Bronchial epithelial cell (primary cell): Measurements from ENCODE around the gene JADE2. TPM values are rescaled to one million over a fixed set of nuclear protein-coding genes. Genes with fewer than 3 reads are reported as not detected.

Experiments used
- DNase-seq: peaks from one replicate; pipeline ENCODE4 v3.0.0-alpha.2; 2010; ENCODE audit warnings: low read depth
- FAIRE-seq: peaks from 2 replicates; lab custom pipeline; 2011; peaks lifted over from hg19 to GRCh38; lab: Jason Lieb, UNC
- H3K27me3 ChIP-seq: 2 replicates; pipeline ENCODE4 v1.5.1; 2011; ENCODE audit warnings: low read length; ENCODE audit not compliant: control insufficient read depth, insufficient read depth
- H3K36me3 ChIP-seq: 2 replicates; pipeline ENCODE4 v1.5.1; 2011; ENCODE audit warnings: low read length; ENCODE audit not compliant: control insufficient read depth, insufficient read depth
- H3K4me3 ChIP-seq: 2 replicates; pipeline ENCODE4 v1.5.1; 2011; ENCODE audit warnings: mild to moderate bottlenecking, low read depth, low read length, control low read depth
- total RNA-seq: library from RNA; depleted of rRNA; stranded (reverse); fragments of >200 nt; gene quantifications from 2 replicates; pipeline ENCODE4 v1.2.1, GENCODE V29; 2014
- TF ChIP-seq, protein P1 (sequence below): IDR thresholded peaks from 2 replicates; pipeline ENCODE4 v1.5.1; 2011; ENCODE audit warnings: mild to moderate bottlenecking, moderate library complexity, low read length, control low read depth, inconsistent platforms; ENCODE audit not compliant: insufficient read depth, severe bottlenecking

Gene JADE2
- total RNA-seq, 1 donor from 2014 or later: 17.1 TPM

DNA sequence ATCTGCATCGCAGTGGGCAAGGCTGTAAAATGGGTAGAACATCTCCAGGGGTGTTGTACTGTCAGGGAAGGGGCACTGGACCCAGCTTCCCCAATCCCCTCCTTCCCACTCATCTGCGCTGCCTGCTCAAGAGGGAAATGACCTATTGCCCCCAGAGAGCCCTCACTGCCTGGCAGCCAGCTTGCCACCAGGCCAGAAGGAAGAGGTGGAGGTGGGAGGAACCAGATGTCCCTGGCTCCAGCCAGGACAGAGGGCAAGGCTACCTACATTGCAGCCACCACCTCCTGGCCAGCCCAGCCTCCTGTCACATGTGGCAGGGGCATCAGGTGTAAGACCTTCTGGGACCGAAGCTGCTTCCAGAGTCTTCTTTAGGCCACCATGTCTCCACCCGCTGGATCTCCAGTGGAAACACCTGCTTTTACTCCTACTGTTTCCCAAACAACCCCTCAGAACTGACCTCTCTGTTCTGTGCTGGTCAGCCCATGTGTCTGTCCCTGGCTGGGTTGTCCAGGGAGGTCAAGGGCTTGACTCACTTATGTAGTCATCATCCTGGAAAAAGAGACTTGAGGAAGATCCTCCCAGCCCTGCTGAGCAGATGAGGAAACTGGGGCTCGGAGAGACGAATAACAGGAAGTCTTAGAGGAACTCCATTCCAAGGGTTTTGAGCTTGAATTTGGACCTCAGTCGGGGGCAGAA lies 42.3 kb downstream of the JADE2 start:
- H3K36me3 ChIP-seq: peaks cover 40% of the 10 kb centered on the region
- TF ChIP-seq, protein P1, sequence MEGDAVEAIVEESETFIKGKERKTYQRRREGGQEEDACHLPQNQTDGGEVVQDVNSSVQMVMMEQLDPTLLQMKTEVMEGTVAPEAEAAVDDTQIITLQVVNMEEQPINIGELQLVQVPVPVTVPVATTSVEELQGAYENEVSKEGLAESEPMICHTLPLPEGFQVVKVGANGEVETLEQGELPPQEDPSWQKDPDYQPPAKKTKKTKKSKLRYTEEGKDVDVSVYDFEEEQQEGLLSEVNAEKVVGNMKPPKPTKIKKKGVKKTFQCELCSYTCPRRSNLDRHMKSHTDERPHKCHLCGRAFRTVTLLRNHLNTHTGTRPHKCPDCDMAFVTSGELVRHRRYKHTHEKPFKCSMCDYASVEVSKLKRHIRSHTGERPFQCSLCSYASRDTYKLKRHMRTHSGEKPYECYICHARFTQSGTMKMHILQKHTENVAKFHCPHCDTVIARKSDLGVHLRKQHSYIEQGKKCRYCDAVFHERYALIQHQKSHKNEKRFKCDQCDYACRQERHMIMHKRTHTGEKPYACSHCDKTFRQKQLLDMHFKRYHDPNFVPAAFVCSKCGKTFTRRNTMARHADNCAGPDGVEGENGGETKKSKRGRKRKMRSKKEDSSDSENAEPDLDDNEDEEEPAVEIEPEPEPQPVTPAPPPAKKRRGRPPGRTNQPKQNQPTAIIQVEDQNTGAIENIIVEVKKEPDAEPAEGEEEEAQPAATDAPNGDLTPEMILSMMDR: no peak

DNA sequence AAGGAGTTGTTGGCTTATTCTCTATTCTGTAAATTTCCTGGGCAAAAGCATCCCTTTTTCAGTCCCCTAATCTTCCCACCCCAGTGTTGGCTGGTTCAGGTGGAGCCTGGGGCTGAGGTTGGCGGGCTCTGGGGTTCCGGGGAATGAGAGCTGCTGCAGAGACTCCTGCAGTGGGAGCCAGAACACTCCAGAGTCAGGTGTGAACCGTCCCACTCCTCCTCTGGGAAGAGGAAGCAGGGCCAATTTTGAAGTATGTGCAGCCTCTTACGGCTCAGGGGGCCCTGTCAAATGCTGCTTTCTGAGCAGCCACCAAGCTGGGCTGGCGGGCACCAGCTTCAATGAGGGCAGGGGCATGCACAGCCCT lies 42.8 kb downstream of the JADE2 start:
- no peak for FAIRE-seq

More for the DNA sequence above, 42.3 kb downstream of the JADE2 start:
- Histone ChIP-seq H3K4me3 (no peak overlapping the region), H3K27me3 (no peaks in the 10 kb centered on the region)
- no peak for FAIRE-seq
- DNase-seq: no peak

DNA sequence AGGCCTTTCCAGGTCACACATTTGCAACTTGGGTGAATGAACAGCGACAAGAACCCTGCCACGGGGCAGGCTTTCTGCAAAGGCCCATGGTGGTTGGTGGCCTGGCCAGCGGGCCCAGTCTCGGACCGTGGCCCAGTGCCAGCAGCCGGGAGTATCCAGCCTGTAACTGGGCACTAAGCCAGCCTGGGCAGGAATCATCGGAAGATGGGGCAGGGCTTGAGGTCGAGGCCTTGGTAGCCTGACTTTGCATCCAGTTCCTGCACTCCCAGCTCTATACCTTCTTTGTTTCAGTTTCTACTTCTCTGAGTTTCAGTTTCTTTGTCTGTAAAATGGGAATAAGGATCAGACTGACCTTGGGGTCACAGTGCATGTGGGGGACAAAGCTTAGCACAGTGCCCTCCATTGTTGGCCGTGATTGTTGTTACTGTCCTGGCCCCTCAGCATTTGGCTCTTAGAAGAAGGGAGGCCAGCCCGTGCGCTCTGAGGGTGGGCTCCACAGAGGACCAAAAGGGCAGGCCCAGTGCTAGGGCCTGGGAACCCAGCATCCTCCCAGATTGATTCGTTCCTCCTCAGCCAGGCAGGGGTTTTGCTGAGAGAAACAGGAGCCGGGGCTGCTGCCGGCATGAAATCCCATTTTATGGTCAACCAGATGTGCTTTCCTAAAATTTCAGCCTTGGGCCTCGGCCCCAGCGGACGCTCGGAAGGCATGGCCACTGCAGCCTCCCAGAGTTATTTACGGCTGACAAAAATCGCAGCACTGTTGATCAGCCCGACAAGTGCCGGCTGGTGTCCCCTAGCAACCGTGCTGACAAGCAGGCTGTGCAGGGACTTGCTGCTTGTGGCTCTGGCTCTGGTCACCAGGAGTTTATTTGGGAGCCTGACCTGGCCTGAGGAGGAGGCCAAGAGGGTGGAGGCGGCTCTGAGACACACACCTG lies 43.6 kb downstream of the JADE2 start:
- TF ChIP-seq, protein P1: no peak
- FAIRE-seq (no peak), DNase-seq (no peak)
- Histone ChIP-seq H3K4me3 (no peak overlapping the region), H3K36me3 (peaks cover 47% of the 10 kb centered on the region), H3K27me3 (no peaks in the 10 kb centered on the region)

More for the DNA sequence above, 42.8 kb downstream of the JADE2 start:
- DNase-seq: no peak
- no peak overlapping the region for H3K4me3 ChIP-seq
- H3K36me3 ChIP-seq: peaks cover 45% of the 10 kb centered on the region
- TF ChIP-seq, protein P1: no peak
- H3K27me3 ChIP-seq: no peaks in the 10 kb centered on the region

DNA sequence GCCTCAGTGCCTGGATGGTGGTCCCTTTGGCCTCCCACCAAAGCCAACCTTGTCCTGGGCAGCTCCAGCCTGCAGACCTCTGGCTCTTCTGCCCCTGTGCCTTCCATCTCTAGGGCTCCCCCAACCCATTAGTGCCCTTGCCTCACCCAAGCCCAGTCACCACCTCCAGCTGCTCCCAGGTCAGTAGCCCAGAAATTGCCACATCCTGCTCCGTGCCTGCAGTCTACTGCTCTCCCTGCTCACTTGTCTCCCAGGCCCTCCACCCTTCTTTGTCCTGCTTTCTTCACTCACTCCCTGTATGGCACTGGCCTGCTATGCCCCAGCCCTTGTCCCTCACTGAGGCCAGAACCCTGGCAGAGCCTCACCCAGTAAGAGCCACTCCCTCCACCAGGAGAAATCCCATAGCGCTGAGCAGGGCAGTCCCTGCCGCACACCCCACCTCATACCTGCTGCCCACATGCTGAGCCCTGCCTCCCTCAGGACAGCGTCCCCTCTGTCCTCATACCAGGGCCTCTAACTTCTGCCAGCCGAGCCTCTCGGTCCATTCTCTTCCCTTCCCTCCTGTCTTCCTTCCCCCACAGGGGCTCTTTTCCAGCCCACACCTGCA lies 44.4 kb downstream of the JADE2 start:
- peaks cover 46% of the 10 kb centered on the region for H3K36me3 ChIP-seq
- DNase-seq: no peak
- no peak for FAIRE-seq
- TF ChIP-seq, protein P1: no peak
- H3K27me3 ChIP-seq: no peaks in the 10 kb centered on the region
- H3K4me3 ChIP-seq: no peak overlapping the region

DNA sequence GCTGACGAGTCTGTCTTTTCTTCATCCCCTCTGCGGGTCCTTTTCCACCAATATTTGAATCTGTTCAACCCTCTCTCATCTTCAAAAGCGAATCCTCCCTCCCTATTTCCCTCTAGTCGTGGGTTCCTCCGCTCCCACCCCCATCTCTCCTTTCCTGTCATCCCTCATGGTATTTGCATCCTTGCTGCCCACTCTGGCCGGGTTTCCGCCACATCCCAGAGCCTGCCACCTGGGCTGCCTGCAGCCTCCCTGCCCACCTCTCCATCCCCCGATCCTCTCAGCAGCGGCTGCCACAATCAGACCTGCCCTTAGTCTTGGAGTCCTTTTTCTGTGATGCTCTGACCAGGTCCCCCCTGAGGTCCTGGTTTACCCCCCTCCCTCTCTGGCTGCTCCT lies 44.9 kb downstream of the JADE2 start:
- Histone ChIP-seq H3K36me3 (peaks cover 46% of the 10 kb centered on the region), H3K4me3 (no peak overlapping the region), H3K27me3 (no peaks in the 10 kb centered on the region)
- no peak for DNase-seq
- TF ChIP-seq, protein P1: no peak
- FAIRE-seq: no peak
